ENCODE results near the gene PRKCQ.

Gene PRKCQ

GRCh38 chr10:6528198-6528950 lies 51.7 kb downstream of the PRKCQ start:
- H3K4me2 ChIP-seq (ENCODE audit: low read length) = no peak overlapping the region
- H3K9me3 ChIP-seq (ENCODE audit: low read length) = no peaks in the 10 kb centered on the region
- no peaks in the 10 kb centered on the region for H4K20me1 ChIP-seq (ENCODE audit: insufficient read depth, low read length)
- H3K4me3 ChIP-seq (ENCODE audit: low read depth, low read length, poor library complexity, severe bottlenecking) = no peak overlapping the region
- H3K9ac ChIP-seq (ENCODE audit: low read length) = no peak overlapping the region
- no peaks in the 10 kb centered on the region for H3K36me3 ChIP-seq (ENCODE audit: insufficient read depth, low read length)
- no peak overlapping the region for H3K27ac ChIP-seq (ENCODE audit: low read depth, low read length, poor library complexity, severe bottlenecking)
- no peak overlapping the region for H2AFZ ChIP-seq (ENCODE audit: low read length)
- H3K27me3 ChIP-seq (ENCODE audit: insufficient read depth, low read length) = no peaks in the 10 kb centered on the region
- no peaks in the 10 kb centered on the region for H3K79me2 ChIP-seq (ENCODE audit: insufficient read depth, low read length)
- H3K9me2 ChIP-seq (ENCODE audit: low read depth, low read length) = no peaks in the 10 kb centered on the region
- H3F3A ChIP-seq (ENCODE audit: insufficient read depth, low read length) = no peaks in the 10 kb centered on the region
- TF ChIP-seq CTCF (IDR thresholded peaks at IDR 0.05; ENCODE audit: low read length) (no peak), EZH2 (IDR thresholded peaks at IDR 0.05; ENCODE audit: borderline replicate concordance, low read length) (no peak)
- no peaks in the 10 kb centered on the region for H3K4me1 ChIP-seq (ENCODE audit: insufficient read depth, low read length, severe bottlenecking)

- H2AFZ ChIP-seq (ENCODE audit: low read length) = no peak overlapping the region
- no peak overlapping the region for H3K9ac ChIP-seq (ENCODE audit: low read length)
- H3K9me2 ChIP-seq (ENCODE audit: low read depth, low read length) = no peaks in the 10 kb centered on the region
- no peaks in the 10 kb centered on the region for H4K20me1 ChIP-seq (ENCODE audit: insufficient read depth, low read length)
- TF ChIP-seq EZH2 (IDR thresholded peaks at IDR 0.05; ENCODE audit: borderline replicate concordance, low read length) (no peak), CTCF (IDR thresholded peaks at IDR 0.05; ENCODE audit: low read length) (no peak)
- H3K79me2 ChIP-seq (ENCODE audit: insufficient read depth, low read length) = no peaks in the 10 kb centered on the region
- H3K27ac ChIP-seq (ENCODE audit: low read depth, low read length, poor library complexity, severe bottlenecking) = no peak overlapping the region
- H3F3A ChIP-seq (ENCODE audit: insufficient read depth, low read length) = no peaks in the 10 kb centered on the region
- H3K9me3 ChIP-seq (ENCODE audit: low read length) = no peaks in the 10 kb centered on the region
- no peaks in the 10 kb centered on the region; the same call in 1 of the 2 replicates for H3K27me3 ChIP-seq (ENCODE audit: insufficient read depth, low read length)
- no peaks in the 10 kb centered on the region for H3K4me1 ChIP-seq (ENCODE audit: insufficient read depth, low read length, severe bottlenecking)
- H3K4me3 ChIP-seq (ENCODE audit: low read depth, low read length, poor library complexity, severe bottlenecking) = no peak overlapping the region
- no peak overlapping the region for H3K4me2 ChIP-seq (ENCODE audit: low read length)
- no peaks in the 10 kb centered on the region for H3K36me3 ChIP-seq (ENCODE audit: insufficient read depth, low read length)
Observed at GRCh38 chr10:6525599-6526165, 54.4 kb downstream of the PRKCQ start.

GRCh38 chr10:6522230-6522629 lies 57.8 kb downstream of the PRKCQ start:
- Histone ChIP-seq H3K9ac (ENCODE audit: low read length) (no peak overlapping the region), H3F3A (ENCODE audit: insufficient read depth, low read length) (no peaks in the 10 kb centered on the region), H3K9me3 (ENCODE audit: low read length) (no peaks in the 10 kb centered on the region), H3K4me1 (ENCODE audit: insufficient read depth, low read length, severe bottlenecking) (no peaks in the 10 kb centered on the region), H3K27ac (ENCODE audit: low read depth, low read length, poor library complexity, severe bottlenecking) (no peak overlapping the region), H2AFZ (ENCODE audit: low read length) (no peak overlapping the region), H3K27me3 (ENCODE audit: insufficient read depth, low read length) (no peaks in the 10 kb centered on the region; the same call in none of the 2 replicates), H4K20me1 (ENCODE audit: insufficient read depth, low read length) (no peaks in the 10 kb centered on the region), H3K9me2 (ENCODE audit: low read depth, low read length) (no peaks in the 10 kb centered on the region), H3K36me3 (ENCODE audit: insufficient read depth, low read length) (no peaks in the 10 kb centered on the region), H3K4me2 (ENCODE audit: low read length) (no peak overlapping the region), H3K79me2 (ENCODE audit: insufficient read depth, low read length) (no peaks in the 10 kb centered on the region), H3K4me3 (ENCODE audit: low read depth, low read length, poor library complexity, severe bottlenecking) (no peak overlapping the region)
- no peak for TF ChIP-seq EZH2 (IDR thresholded peaks at IDR 0.05; ENCODE audit: borderline replicate concordance, low read length)
- TF ChIP-seq CTCF (IDR thresholded peaks at IDR 0.05; ENCODE audit: low read length) = no peak
